ENCODE results near the gene TMEM178B. TPM values are rescaled to one million over a fixed set of nuclear protein-coding genes. Genes with fewer than 3 reads are reported as not detected.

The TMEM178B gene
- total RNA-seq, 4 donors from 2014 or later, result 0.42 to 2.5 (median 0.92) TPM

DNA sequence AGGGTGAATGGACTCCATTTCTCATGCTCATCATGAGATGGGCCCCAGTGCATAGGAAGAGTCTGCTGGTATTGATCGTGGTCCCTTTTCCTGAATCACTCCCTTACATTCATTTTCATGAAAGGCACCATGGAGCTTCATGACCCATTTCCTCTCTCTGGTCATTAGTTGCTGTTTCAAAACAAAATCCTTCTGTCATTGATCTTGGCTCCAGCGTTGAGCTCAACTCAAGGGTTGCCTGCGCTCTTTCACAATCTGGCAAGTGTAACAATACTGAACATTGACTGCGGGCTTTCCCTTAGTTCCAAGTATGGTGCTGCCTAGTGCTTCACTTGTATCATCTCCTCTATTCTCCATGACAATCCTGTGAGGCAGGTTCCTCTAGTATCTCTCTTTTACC lies 197.6 kb downstream of the TMEM178B start:
- intact Hi-C loops (cut with DNase I), result no loop called here
- Histone ChIP-seq H3K4me3 (no peak overlapping the region), H3K27me3 (no peaks in the 10 kb centered on the region), H3K9me3 (no peaks in the 10 kb centered on the region), H3K36me3 (no peaks in the 10 kb centered on the region), H3K27ac (replicated peaks in 1 of 4) (no peak overlapping the region), H3K4me1 (no peaks in the 10 kb centered on the region)
- no peak for DNase-seq (ENCODE audit: extremely low spot score)
- no peak for TF ChIP-seq POLR2AphosphoS5 (IDR thresholded peaks at IDR 0.05)
- TF ChIP-seq, protein P1, sequence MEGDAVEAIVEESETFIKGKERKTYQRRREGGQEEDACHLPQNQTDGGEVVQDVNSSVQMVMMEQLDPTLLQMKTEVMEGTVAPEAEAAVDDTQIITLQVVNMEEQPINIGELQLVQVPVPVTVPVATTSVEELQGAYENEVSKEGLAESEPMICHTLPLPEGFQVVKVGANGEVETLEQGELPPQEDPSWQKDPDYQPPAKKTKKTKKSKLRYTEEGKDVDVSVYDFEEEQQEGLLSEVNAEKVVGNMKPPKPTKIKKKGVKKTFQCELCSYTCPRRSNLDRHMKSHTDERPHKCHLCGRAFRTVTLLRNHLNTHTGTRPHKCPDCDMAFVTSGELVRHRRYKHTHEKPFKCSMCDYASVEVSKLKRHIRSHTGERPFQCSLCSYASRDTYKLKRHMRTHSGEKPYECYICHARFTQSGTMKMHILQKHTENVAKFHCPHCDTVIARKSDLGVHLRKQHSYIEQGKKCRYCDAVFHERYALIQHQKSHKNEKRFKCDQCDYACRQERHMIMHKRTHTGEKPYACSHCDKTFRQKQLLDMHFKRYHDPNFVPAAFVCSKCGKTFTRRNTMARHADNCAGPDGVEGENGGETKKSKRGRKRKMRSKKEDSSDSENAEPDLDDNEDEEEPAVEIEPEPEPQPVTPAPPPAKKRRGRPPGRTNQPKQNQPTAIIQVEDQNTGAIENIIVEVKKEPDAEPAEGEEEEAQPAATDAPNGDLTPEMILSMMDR (IDR thresholded peaks at IDR 0.05), result no peak
- no peak for TF ChIP-seq EP300 (IDR thresholded peaks at IDR 0.05)
- no peak for TF ChIP-seq POLR2A (IDR thresholded peaks at IDR 0.05; ENCODE audit: low read depth)
- WGBS, result 68% methylated on average over 4 of the region's 4 CpGs

DNA sequence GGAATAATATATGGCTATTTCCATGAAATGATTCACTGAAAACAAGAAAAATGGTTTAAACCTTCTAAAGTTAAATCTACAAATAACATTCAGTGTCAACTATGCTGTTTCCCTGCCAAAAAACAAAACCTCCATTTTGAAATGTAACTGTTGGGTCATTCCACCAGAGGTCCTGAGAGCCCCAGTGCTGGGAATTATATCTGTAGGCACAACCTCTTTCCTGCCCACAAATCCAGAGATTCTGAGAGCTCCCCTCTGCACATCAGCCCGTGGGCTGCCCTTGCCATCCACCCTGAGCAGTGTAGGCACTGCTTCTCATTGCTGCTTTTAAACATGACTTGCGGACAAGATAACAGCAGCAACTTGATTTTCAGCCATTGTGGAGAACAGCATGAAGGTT lies 198.6 kb downstream of the TMEM178B start:
- WGBS, result 60% methylated on average over 2 of the region's 2 CpGs

DNA sequence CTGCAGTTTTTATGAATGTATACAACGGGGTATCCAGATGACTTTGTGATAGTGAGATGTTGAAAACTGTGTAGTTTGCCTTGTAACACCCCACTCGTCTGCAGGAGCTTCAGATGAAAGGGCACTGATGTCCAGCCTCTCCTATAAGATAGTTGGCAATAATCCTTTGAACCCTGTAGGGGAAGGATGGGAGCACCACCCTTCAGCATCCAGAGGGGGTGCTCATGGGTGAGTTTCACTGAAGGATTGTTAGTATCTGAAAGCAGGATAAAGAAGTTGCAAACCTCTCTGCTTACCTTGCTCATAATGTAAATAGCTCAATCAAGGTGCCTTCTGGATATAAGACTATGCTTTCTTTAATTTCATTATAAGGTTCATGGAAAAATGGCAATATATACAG lies 201.5 kb downstream of the TMEM178B start:
- intact Hi-C loops (cut with DNase I), result no loop called here
- 71% methylated on average over 2 of the region's 2 CpGs for WGBS
- H3K27me3 ChIP-seq, result no peaks in the 10 kb centered on the region
- no peaks in the 10 kb centered on the region for H3K4me1 ChIP-seq
- no peaks in the 10 kb centered on the region for H3K9me3 ChIP-seq
- H3K4me3 ChIP-seq, result no peak overlapping the region
- TF ChIP-seq POLR2AphosphoS5 (IDR thresholded peaks at IDR 0.05), result no peak
- TF ChIP-seq POLR2A (IDR thresholded peaks at IDR 0.05; ENCODE audit: low read depth), result no peak
- no peak for TF ChIP-seq EP300 (IDR thresholded peaks at IDR 0.05)
- TF ChIP-seq, protein P1 (IDR thresholded peaks at IDR 0.05), result no peak
- no peak for DNase-seq (ENCODE audit: extremely low spot score)
- H3K27ac ChIP-seq (replicated peaks in 1 of 4), result no peak overlapping the region
- no peaks in the 10 kb centered on the region for H3K36me3 ChIP-seq

More for the DNA sequence above, 198.6 kb downstream of the TMEM178B start:
- Histone ChIP-seq H3K27ac (replicated peaks in 1 of 4) (no peak overlapping the region), H3K36me3 (no peaks in the 10 kb centered on the region), H3K9me3 (no peaks in the 10 kb centered on the region), H3K27me3 (no peaks in the 10 kb centered on the region), H3K4me1 (no peaks in the 10 kb centered on the region), H3K4me3 (no peak overlapping the region)
- DNase-seq (ENCODE audit: extremely low spot score), result no peak
- intact Hi-C loops (cut with DNase I), result no loop called here
- TF ChIP-seq, protein P1 (IDR thresholded peaks at IDR 0.05), result no peak
- no peak for TF ChIP-seq POLR2AphosphoS5 (IDR thresholded peaks at IDR 0.05)
- TF ChIP-seq POLR2A (IDR thresholded peaks at IDR 0.05; ENCODE audit: low read depth), result no peak
- no peak for TF ChIP-seq EP300 (IDR thresholded peaks at IDR 0.05)

- TF ChIP-seq POLR2A (IDR thresholded peaks at IDR 0.05; ENCODE audit: low read depth), result no peak
- no peaks in the 10 kb centered on the region for H3K4me1 ChIP-seq
- WGBS, result 87% methylated on average over 4 of the region's 4 CpGs
Measured at GRCh38 chr7:141276031-141276430, 202.2 kb downstream of the TMEM178B start.

GRCh38 chr7:141280100-141280499 lies 206.2 kb downstream of the TMEM178B start:
- DNase-seq (ENCODE audit: extremely low spot score), result no peak
- 76% methylated on average over 3 of the region's 3 CpGs for WGBS
- Histone ChIP-seq H3K27ac (replicated peaks in 1 of 4) (no peak overlapping the region), H3K4me1 (no peaks in the 10 kb centered on the region), H3K4me3 (no peak overlapping the region), H3K36me3 (no peaks in the 10 kb centered on the region), H3K9me3 (no peaks in the 10 kb centered on the region), H3K27me3 (no peaks in the 10 kb centered on the region)
- intact Hi-C loops (cut with DNase I), result no loop called here
- no peak for TF ChIP-seq EP300 (IDR thresholded peaks at IDR 0.05)
- no peak for TF ChIP-seq POLR2A (IDR thresholded peaks at IDR 0.05; ENCODE audit: low read depth)
- TF ChIP-seq POLR2AphosphoS5 (IDR thresholded peaks at IDR 0.05), result no peak
- TF ChIP-seq, protein P1 (IDR thresholded peaks at IDR 0.05), result no peak

More at GRCh38 chr7:141276031-141276430, 202.2 kb downstream of the TMEM178B start:
- Histone ChIP-seq H3K36me3 (no peaks in the 10 kb centered on the region), H3K4me3 (no peak overlapping the region), H3K27ac (replicated peaks in 1 of 4) (no peak overlapping the region), H3K27me3 (no peaks in the 10 kb centered on the region), H3K9me3 (no peaks in the 10 kb centered on the region)
- intact Hi-C loops (cut with DNase I), result no loop called here
- DNase-seq (ENCODE audit: extremely low spot score), result no peak

Measured in esophagus muscularis mucosa (tissue), 4 donors.